Fibroblast of gingiva (primary cell): Measurements from ENCODE around the gene CYP20A1.
"Not testable (repeated sequence)": the region's sequence is repeated elsewhere in the genome, so short reads cannot be mapped to it uniquely, and the experiment has no call there.

Experiments
- DNase-seq: peaks from one replicate; pipeline ENCODE4 v3.0.0-alpha.2; 2011; ENCODE audit warnings: low read depth

The CYP20A1 gene, protein sequence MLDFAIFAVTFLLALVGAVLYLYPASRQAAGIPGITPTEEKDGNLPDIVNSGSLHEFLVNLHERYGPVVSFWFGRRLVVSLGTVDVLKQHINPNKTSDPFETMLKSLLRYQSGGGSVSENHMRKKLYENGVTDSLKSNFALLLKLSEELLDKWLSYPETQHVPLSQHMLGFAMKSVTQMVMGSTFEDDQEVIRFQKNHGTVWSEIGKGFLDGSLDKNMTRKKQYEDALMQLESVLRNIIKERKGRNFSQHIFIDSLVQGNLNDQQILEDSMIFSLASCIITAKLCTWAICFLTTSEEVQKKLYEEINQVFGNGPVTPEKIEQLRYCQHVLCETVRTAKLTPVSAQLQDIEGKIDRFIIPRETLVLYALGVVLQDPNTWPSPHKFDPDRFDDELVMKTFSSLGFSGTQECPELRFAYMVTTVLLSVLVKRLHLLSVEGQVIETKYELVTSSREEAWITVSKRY

GRCh38 chr2:203238704-203239526 is at the start of gene CYP20A1:
Gene CYP20A1 (plus strand): TSS chr2:203239018. CDS start chr2:203239063, 45 bp downstream.
- peak; percentile 97 for DNase-seq

DNA sequence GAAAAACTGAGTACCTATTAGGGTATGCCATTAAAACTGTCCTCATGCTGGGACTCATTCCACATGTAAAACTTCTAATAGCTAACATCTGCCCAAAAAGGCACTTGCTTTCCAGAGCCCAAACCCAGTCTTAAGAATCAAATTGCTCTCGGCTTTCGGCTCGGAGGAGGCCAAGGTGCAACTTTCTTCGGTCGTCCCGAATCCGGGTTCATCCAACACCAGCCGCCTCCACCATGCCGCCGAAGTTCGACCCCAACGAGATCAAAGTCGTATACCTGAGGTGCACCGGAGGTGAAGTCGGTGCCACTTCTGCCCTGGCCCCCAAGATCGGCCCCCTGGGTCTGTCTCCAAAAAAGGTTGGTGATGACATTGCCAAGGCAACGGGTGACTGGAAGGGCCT is 48.3 kb upstream of the CYP20A1 start:
- DNase-seq: not testable (repeated sequence)

DNA sequence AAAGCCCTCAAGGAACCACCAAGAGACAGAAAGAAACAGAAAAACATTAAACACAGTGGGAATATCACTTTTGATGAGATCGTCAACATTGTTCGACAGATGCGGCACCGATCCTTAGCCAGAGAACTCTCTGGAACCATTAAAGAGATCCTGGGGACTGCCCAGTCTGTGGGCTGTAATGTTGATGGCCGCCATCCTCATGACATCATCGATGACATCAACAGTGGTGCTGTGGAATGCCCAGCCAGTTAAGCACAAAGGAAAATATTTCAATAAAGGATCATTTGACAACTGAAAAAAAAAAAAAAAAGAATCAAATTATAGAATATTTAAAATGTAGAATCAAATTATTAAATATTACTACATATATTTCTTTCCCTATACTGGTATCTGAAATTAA is 47.8 kb upstream of the CYP20A1 start:
- DNase-seq: not testable (repeated sequence)

DNA sequence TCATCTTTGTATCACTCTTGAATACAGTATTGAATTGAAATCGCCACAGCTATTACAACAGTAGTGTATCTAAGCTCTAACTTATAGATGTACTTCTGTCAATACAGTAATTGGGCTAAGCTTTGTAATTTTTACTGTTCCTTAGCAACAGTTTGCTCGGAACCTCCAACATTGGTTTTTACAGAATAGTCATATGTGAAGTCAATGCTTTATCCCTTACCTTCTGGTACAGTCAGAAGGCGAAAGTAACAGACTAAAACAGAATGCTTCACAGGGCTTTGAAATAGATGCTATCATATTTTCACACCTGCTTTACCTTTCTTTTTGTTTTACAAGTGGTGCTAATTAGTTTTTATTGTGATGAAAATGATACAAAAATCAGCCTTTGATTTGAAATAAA is 46.9 kb upstream of the CYP20A1 start:
- DNase-seq: no peak

DNA sequence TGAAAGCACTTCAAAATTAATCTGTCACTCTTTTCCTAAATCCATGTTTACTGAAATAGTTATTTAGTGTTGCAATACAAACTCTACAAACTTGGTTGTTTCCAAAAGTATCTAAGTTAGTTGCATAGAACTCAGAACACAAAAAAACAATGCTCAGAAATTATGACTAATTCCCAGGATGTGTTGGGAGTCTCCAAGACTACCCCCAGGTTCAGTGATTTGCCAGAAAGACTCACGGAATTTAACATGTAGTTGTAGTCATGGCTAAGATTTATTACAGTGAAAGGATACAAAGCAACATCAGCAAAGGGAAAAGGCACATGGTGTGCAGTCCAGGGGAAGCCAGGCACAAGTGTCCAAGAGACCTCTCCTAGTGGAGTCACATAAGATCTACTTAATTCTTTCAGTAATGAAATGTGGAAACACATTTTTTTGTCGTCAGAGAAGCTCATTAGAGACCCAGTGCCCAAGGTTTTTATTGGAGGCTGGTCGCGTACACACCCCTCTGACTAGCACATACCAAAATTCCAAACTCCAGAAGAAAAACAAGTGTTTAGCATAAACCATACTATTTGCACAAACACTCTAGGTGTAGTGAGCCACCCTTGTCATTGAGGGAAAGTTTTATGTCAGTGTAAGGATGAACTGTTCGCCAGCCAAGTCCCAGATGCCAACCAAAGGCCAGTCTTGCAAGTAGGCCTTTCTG is 43.3 kb upstream of the CYP20A1 start:
- DNase-seq: no peak

DNA sequence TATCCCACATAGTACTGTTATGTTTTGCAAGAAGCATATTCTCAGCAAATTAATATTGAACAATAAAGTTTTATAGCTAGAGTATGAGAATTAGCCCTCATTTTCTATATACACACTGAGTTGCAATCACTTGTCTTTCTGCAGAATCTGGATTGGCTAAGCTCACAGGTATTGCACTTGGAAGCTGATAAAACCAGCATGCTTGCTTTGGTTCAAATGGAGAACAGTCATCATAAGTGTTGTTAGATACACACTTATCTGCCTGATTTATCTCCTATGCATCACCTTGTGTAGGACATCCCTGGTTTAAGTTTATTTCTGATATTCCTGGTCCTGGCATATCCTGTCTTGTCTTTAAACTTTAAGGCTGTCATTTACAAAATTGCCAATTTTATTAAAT is 38.0 kb upstream of the CYP20A1 start:
- no peak for DNase-seq

GRCh38 chr2:203201426-203201825 is 37.4 kb upstream of the CYP20A1 start:
- DNase-seq: no peak

DNA sequence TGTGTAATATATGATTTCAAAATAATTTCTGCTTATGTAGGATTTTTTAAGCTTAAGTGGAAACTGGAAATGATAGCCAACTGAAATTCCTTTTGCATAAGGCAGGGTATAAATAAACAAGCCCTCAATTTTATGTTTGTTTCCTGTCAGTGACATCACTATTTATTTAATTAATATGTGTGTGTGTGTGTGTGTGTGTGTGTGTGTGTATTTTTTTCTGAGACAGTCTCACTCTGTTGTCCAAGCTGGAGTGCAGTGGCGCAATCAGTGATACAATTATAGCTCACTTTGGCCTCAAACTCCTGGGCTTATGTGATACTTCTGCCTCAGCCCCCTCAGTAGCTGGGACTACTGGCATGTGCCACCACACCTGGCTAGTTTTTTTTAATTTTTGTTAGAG is 29.3 kb upstream of the CYP20A1 start:
- peak; percentile 92 for DNase-seq

GRCh38 chr2:203225423-203226039 is 13.3 kb upstream of the CYP20A1 start:
- no peak for DNase-seq

GRCh38 chr2:203229674-203230073 is 9.1 kb upstream of the CYP20A1 start:
- not testable (repeated sequence) for DNase-seq

GRCh38 chr2:203237346-203238238 is 1.2 kb upstream of the CYP20A1 start:
- DNase-seq: no peak

- no peak for DNase-seq
Observed at GRCh38 chr2:203238292-203238703, 520 bp upstream of the CYP20A1 start.

DNA sequence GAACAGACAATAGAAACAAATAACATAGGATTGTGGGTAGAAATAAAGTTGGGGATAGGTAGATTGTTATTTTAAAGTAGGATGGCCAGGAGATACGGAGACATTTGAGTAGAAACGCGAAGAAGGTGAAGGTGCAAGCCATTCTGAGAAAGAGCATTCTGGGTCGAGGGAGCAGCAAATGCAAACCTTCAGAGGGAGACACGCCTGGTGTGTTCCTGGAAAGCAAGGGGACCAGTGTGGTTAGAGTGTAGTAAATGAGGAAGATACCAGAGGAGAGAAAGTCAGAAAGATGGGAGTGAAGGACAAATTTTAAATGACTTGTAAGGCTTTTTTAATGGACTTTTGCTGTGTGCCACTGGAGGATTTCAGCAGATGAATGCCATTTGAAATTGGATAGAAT is 1.7 kb downstream of the CYP20A1 start:
- DNase-seq: no peak

DNA sequence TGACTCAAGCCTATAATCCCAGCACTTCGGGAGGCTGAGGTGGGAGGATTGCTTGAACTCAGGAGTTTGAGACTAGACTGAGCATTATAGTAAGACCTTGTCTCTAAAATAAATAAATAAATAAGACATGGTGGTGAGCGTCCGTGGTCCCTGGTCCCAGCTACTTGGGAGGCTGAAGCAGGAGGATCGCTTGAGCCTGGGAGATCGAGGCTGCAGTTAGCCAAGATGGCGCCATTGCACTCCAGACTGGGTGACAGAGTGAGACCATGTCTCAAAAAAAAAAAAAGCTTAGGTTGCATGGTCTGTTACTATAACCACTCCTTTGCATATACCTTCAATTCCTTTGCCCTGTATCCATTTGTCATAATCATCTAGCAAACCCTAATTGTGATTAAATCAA is 3.7 kb downstream of the CYP20A1 start:
- no peak for DNase-seq

DNA sequence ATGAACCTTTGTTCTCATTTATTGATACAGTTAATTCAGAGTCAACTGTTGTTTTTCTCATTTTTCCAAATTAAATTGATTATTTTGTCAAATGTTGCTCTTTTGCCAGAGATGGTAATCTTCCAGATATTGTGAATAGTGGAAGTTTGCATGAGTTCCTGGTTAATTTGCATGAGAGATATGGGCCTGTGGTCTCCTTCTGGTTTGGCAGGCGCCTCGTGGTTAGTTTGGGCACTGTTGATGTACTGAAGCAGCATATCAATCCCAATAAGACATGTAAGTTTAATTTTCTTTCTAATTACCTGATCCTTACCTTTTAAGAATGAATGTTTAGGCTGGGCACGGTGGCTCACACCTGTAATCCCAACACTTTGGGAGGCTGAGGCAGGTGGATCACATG is 7.8 kb downstream of the CYP20A1 start:
- DNase-seq: no peak

DNA sequence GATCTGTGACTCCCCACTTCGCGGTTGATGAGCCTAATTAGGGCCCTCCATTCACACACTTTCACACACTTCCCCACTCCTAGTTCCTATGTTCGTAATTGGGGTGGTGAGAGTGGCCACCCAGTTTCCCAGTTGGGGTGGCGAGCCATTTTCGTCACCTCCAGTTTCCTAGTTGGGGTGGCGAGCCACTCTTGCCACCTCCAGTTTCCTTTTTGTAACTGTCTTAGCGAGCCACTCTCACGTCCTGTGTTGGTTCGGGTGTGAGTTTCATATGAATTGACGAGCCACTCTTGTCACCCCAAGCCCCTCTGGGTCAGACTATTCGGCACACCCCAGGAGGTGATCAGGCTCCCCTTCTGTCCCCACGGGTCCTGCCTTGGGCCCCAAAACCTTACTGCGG is 14.0 kb downstream of the CYP20A1 start:
- DNase-seq: no peak

DNA sequence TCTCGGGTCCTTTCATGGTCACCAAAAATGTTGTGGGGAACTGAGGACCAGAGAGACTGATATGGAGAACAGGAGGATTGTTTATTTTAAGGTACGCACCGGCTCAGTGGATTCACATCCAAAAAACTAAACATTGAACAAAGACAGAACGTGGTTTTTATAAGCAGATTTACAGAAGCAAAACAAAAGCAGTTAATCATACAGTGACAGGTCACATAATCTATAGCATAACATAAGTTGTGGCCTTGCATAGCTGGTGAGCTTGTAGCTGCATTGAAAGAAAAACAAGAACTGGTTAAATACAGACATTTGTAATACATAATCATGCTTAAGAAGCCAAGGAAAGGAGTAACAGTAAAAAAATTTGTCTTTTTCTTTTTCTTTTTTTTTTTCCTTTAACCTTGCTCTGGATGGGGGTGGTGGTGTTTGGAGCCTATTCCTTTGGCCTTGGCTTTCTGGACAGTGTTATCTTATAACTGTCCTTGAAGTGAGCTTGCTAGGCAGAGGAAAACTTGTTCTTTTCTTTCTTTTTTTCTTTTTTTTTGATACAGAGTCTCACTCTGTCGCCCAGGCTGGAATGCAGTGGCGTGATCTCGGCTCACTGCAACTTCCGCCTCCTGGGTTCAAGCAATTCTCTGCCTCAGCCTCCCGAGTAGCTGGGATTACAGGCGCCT is 14.7 kb downstream of the CYP20A1 start:
- DNase-seq: not testable (repeated sequence)

GRCh38 chr2:203261326-203262159 is 22.7 kb downstream of the CYP20A1 start:
- DNase-seq: no peak

GRCh38 chr2:203279288-203279687 is 40.5 kb downstream of the CYP20A1 start:
- no peak for DNase-seq
